Measurements from ENCODE around the gene ARHGEF16.

Gene ARHGEF16
- 0.56 reads per million for total RNA-seq

GRCh38 chr1:3453891-3454810 lies at the start of gene ARHGEF16:
Gene ARHGEF16, plus strand, starts transcription at chr1:3454665. Its CDS starts 8,420 bp downstream, at chr1:3463085.
- DNase-seq, result no peak

GRCh38 chr1:3404801-3405200 lies 49.7 kb upstream of the ARHGEF16 start:
- DNase-seq, result no peak

- DNase-seq, result no peak
Observed at GRCh38 chr1:3405491-3405890, 49.0 kb upstream of the ARHGEF16 start.

GRCh38 chr1:3405974-3406867 lies 48.2 kb upstream of the ARHGEF16 start:
- DNase-seq, result no peak

GRCh38 chr1:3407021-3407420 lies 47.4 kb upstream of the ARHGEF16 start:
- no peak for DNase-seq

GRCh38 chr1:3408751-3409266 lies 45.7 kb upstream of the ARHGEF16 start:
- DNase-seq, result no peak

- no peak for DNase-seq
Observed at GRCh38 chr1:3409366-3410141, 44.9 kb upstream of the ARHGEF16 start.

GRCh38 chr1:3410142-3410925 lies 44.1 kb upstream of the ARHGEF16 start:
- DNase-seq, result no peak

- no peak for DNase-seq
Observed at GRCh38 chr1:3411806-3412205, 42.7 kb upstream of the ARHGEF16 start.

GRCh38 chr1:3412376-3412775 lies 42.1 kb upstream of the ARHGEF16 start:
- DNase-seq, result no peak

GRCh38 chr1:3413975-3414710 lies 40.3 kb upstream of the ARHGEF16 start:
- DNase-seq, result no peak

- no peak for DNase-seq
Observed at GRCh38 chr1:3415260-3416090, 39.0 kb upstream of the ARHGEF16 start.

- no peak for DNase-seq
Observed at GRCh38 chr1:3417082-3417739, 37.3 kb upstream of the ARHGEF16 start.

- no peak for DNase-seq
Observed at GRCh38 chr1:3417934-3418333, 36.5 kb upstream of the ARHGEF16 start.

- DNase-seq, result no peak
Observed at GRCh38 chr1:3418600-3418999, 35.9 kb upstream of the ARHGEF16 start.

GRCh38 chr1:3419415-3420204 lies 34.9 kb upstream of the ARHGEF16 start:
- no peak for DNase-seq

- DNase-seq, result no peak
Observed at GRCh38 chr1:3420218-3420951, 34.1 kb upstream of the ARHGEF16 start.

- no peak for DNase-seq
Observed at GRCh38 chr1:3422638-3423037, 31.8 kb upstream of the ARHGEF16 start.

Measured in effector CD4-positive, alpha-beta T cell (primary cell).